Measurements from ENCODE around the gene PFDN6. TPM values are rescaled to one million over a fixed set of nuclear protein-coding genes. Genes with fewer than 3 reads are reported as not detected.

PFDN6 gene
- total RNA-seq, 1 experiment from 2014 or later: 153 TPM

- H3K79me2 ChIP-seq (ENCODE audit: low read length): peaks cover 20% of the 10 kb centered on the region
- DNase-seq (peak; percentile 47), ATAC-seq (peak; percentile 32)
- CTCF ChIA-PET: no interaction called here
- peaks cover 15% of the 10 kb centered on the region for H3K4me1 ChIP-seq (ENCODE audit: insufficient read depth, low read length)
- peak within 1 kb of the TSS; percentile 80 for H3K9ac ChIP-seq (ENCODE audit: low read length)
- BruUV-seq (replicated peaks): no TSS peak
- H2AFZ ChIP-seq (ENCODE audit: low read length): peak within 1 kb of the TSS; percentile 88
- peaks cover 3% of the 10 kb centered on the region for H3F3A ChIP-seq (ENCODE audit: low read length, unreplicated experiment)
- peak within 1 kb of the TSS; percentile 78 for H3K4me3 ChIP-seq (ENCODE audit: low read length)
- H3K27ac ChIP-seq (ENCODE audit: low read length): peak within 1 kb of the TSS; percentile 92
- no peaks in the 10 kb centered on the region for H3K9me3 ChIP-seq (ENCODE audit: low read length)
- peaks cover 3% of the 10 kb centered on the region; the same call in 1 of the 2 replicates for H3K36me3 ChIP-seq (ENCODE audit: low read depth, low read length)
- H3K4me2 ChIP-seq (ENCODE audit: low read length): peak within 1 kb of the TSS; percentile 100
- TF ChIP-seq CTCF (conservative IDR thresholded peaks at IDR 0.05; ENCODE audit: low read depth, low read length) (no peak), EZH2phosphoT487 (IDR thresholded peaks at IDR 0.05; ENCODE audit: borderline replicate concordance, low read length) (no peak), EZH2 (IDR thresholded peaks at IDR 0.05; ENCODE audit: low read length, unreplicated experiment) (no peak)
- H4K20me1 ChIP-seq (ENCODE audit: low read length): no peaks in the 10 kb centered on the region
- no peaks in the 10 kb centered on the region for H3K27me3 ChIP-seq (ENCODE audit: low read length)
- intact Hi-C loops (cut with micrococcal nuclease): loop anchor here (1.0 to 5.0 kb wide), 4 partner anchors 10 to 108 kb away; partner anchors contain the start of genes PFDN6 and WDR46
- POLR2A ChIA-PET (ENCODE audit: unreplicated experiment): interaction anchor here (1.1 kb wide), 1 partner anchor 19 kb away, joined by 16 read pairs; the partner anchor contains the start of gene ZBTB22
- no peaks in the 10 kb centered on the region for H3K9me2 ChIP-seq (replicated peaks; ENCODE audit: low read length)
These were observed 9.4 kb downstream of the PFDN6 start, which contains the start of gene RGL2 for GRCh38 chr6:33298773-33299236. Gene RGL2, minus strand, starts transcription at chr6:33298942. Its CDS starts 332 bp downstream, at chr6:33298610.

GRCh38 chr6:33299237-33299944, 10.0 kb downstream of the PFDN6 start:
- peak overlapping the region; percentile 78 for H3K4me3 ChIP-seq (ENCODE audit: low read length)
- peak overlapping the region; percentile 92 for H3K27ac ChIP-seq (ENCODE audit: low read length)
- H3K9ac ChIP-seq (ENCODE audit: low read length): peak overlapping the region; percentile 80
- CTCF ChIA-PET: interaction anchor here (0.6 to 1.0 kb wide), 5 partner anchors 18 to 1104 kb away, joined by 3 to 5 read pairs (median 5); partner anchors contain the start of genes B3GALT4 and ZBTB22
- ATAC-seq: peak; percentile 55
- peaks cover 20% of the 10 kb centered on the region for H3K79me2 ChIP-seq (ENCODE audit: low read length)
- H4K20me1 ChIP-seq (ENCODE audit: low read length): no peaks in the 10 kb centered on the region
- H2AFZ ChIP-seq (ENCODE audit: low read length): peak overlapping the region; percentile 77
- no peak for TF ChIP-seq EZH2 (IDR thresholded peaks at IDR 0.05; ENCODE audit: low read length, unreplicated experiment)
- peak; percentile 87 for TF ChIP-seq CTCF (conservative IDR thresholded peaks at IDR 0.05; ENCODE audit: low read depth, low read length)
- no peak for TF ChIP-seq EZH2phosphoT487 (IDR thresholded peaks at IDR 0.05; ENCODE audit: borderline replicate concordance, low read length)
- intact Hi-C loops (cut with micrococcal nuclease): loop anchor here (1.0 to 5.0 kb wide), 4 partner anchors 10 to 108 kb away; partner anchors contain the start of genes PFDN6 and WDR46
- TSS peak; percentile 91 for BruUV-seq (replicated peaks)
- no peaks in the 10 kb centered on the region for H3K27me3 ChIP-seq (ENCODE audit: low read length)
- H3K4me2 ChIP-seq (ENCODE audit: low read length): peak overlapping the region; percentile 100
- H3K9me2 ChIP-seq (replicated peaks; ENCODE audit: low read length): no peaks in the 10 kb centered on the region
- DNase-seq: peak; percentile 93
- POLR2A ChIA-PET (ENCODE audit: unreplicated experiment): interaction anchor here (1.0 to 1.1 kb wide), 3 partner anchors 10 to 18 kb away, joined by 4 to 16 read pairs (median 7); partner anchors contain the start of genes PFDN6, WDR46 and ZBTB22
- peaks cover 3% of the 10 kb centered on the region for H3F3A ChIP-seq (ENCODE audit: low read length, unreplicated experiment)
- H3K4me1 ChIP-seq (ENCODE audit: insufficient read depth, low read length): peaks cover 15% of the 10 kb centered on the region
- H3K9me3 ChIP-seq (ENCODE audit: low read length): no peaks in the 10 kb centered on the region
- peaks cover 3% of the 10 kb centered on the region; the same call in 1 of the 2 replicates for H3K36me3 ChIP-seq (ENCODE audit: low read depth, low read length)
